Iris pigment epithelial cell (primary cell): ENCODE data around the gene DUSP11.
"Not testable (repeated sequence)": the region's sequence is repeated elsewhere in the genome, so short reads cannot be mapped to it uniquely, and the experiment has no call there.

Source experiments
- DNase-seq: peaks from one replicate; pipeline ENCODE4 v3.0.0-alpha.2; 2011; ENCODE audit warnings: low read depth

The DUSP11 gene

GRCh38 chr2:73717695-73718094 lies 62.2 kb downstream of the DUSP11 start:
- not testable (repeated sequence) for DNase-seq

- no peak for DNase-seq
These were observed 62.7 kb downstream of the DUSP11 start for GRCh38 chr2:73717251-73717606.

- DNase-seq: no peak
These were observed 63.2 kb downstream of the DUSP11 start for GRCh38 chr2:73716543-73717250.

- no peak for DNase-seq
These were observed 65.8 kb downstream of the DUSP11 start for GRCh38 chr2:73714091-73714490.
